Measurements from ENCODE around the gene SCFD2.

DNA sequence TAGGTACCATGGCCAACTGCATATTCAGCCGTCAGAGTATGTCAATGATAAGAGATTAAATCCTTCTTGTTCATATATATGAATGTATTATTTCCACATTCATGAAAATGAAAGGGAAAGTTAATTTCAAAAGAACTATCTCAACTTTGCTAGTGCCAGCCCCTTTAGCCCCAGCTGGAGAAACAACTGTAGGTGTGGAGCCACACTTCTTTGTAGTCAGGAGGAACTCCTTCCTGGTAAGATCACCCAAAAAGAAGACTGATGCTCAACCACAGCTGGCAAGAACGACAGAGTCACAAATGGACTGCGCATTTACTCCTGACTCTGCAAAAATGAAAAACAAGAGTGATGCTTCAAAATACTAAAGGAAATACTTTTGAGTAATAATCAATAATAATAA, 367.4 kb downstream of the SCFD2 start:
- no peak for TF ChIP-seq POLR2A (IDR thresholded peaks at IDR 0.05)
- TF ChIP-seq, protein P1, sequence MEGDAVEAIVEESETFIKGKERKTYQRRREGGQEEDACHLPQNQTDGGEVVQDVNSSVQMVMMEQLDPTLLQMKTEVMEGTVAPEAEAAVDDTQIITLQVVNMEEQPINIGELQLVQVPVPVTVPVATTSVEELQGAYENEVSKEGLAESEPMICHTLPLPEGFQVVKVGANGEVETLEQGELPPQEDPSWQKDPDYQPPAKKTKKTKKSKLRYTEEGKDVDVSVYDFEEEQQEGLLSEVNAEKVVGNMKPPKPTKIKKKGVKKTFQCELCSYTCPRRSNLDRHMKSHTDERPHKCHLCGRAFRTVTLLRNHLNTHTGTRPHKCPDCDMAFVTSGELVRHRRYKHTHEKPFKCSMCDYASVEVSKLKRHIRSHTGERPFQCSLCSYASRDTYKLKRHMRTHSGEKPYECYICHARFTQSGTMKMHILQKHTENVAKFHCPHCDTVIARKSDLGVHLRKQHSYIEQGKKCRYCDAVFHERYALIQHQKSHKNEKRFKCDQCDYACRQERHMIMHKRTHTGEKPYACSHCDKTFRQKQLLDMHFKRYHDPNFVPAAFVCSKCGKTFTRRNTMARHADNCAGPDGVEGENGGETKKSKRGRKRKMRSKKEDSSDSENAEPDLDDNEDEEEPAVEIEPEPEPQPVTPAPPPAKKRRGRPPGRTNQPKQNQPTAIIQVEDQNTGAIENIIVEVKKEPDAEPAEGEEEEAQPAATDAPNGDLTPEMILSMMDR (IDR thresholded peaks at IDR 0.05): no peak
